C4-2B (cell line): ENCODE measurements around the gene CNGA3.
"Not testable (repeated sequence)": the region's sequence is repeated elsewhere in the genome, so short reads cannot be mapped to it uniquely, and the experiment has no call there.

Source experiments
- H3K27ac ChIP-seq: fragments of 450-650 bp; 2 replicates; pipeline ENCODE4 v1.5.1; 2017
- ZFX ChIP-seq: fragments of 450-650 bp; IDR thresholded peaks from 2 replicates; pipeline ENCODE4 v1.6.1; 2017
- TF ChIP-seq, protein P1 (sequence below): fragments of 450-650 bp; conservative IDR thresholded peaks from 2 replicates; pipeline ENCODE4 v1.5.1; 2017; ENCODE audit warnings: mild to moderate bottlenecking

Gene CNGA3

DNA sequence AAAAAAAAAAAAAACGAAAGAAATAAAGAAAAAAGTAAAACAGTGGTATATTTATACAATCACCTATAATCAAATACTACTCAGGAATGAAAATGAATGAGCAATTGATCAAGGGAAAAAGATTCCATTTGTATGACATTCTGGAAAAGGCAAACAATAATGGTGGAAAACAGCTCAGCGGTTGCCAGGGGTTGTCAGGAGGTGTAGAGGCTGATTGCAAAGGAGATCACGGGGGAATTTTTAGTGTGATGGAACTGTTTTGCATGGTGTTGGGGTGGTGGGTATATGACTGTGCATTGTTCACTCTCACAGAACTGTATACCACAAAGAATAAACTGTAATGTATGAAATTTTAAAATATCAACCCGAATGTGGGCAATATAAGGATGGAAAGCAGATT is 52.9 kb downstream of the CNGA3 start:
- TF ChIP-seq ZFX, result no peak
- TF ChIP-seq, protein P1, sequence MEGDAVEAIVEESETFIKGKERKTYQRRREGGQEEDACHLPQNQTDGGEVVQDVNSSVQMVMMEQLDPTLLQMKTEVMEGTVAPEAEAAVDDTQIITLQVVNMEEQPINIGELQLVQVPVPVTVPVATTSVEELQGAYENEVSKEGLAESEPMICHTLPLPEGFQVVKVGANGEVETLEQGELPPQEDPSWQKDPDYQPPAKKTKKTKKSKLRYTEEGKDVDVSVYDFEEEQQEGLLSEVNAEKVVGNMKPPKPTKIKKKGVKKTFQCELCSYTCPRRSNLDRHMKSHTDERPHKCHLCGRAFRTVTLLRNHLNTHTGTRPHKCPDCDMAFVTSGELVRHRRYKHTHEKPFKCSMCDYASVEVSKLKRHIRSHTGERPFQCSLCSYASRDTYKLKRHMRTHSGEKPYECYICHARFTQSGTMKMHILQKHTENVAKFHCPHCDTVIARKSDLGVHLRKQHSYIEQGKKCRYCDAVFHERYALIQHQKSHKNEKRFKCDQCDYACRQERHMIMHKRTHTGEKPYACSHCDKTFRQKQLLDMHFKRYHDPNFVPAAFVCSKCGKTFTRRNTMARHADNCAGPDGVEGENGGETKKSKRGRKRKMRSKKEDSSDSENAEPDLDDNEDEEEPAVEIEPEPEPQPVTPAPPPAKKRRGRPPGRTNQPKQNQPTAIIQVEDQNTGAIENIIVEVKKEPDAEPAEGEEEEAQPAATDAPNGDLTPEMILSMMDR, result no peak
- H3K27ac ChIP-seq, result no peak overlapping the region

DNA sequence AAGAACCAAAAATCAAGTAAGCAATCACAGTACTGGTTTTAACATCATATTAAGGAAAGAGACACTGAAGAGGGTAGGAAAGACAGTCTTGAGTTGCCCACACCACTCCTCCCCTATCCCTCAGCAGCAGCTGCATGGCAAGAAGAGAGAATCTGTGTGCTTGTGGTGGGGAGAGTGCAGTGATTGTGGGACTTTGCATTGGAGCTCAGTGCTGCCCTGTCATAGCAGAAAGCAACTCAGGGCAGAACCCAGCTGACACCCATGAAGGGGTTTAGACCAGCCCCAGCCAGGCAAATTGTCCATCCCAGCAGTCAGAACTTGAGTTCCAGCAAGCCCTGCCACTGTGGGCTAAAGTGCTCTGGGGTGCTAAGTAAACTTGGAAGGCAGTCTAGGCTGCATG is 57.6 kb downstream of the CNGA3 start:
- no peak overlapping the region for H3K27ac ChIP-seq
- TF ChIP-seq, protein P1, result no peak
- no peak for TF ChIP-seq ZFX

- no peak for TF ChIP-seq ZFX
- TF ChIP-seq, protein P1, result no peak
- no peak overlapping the region for H3K27ac ChIP-seq
Observed at GRCh38 chr2:98404556-98405250, 58.4 kb downstream of the CNGA3 start.

DNA sequence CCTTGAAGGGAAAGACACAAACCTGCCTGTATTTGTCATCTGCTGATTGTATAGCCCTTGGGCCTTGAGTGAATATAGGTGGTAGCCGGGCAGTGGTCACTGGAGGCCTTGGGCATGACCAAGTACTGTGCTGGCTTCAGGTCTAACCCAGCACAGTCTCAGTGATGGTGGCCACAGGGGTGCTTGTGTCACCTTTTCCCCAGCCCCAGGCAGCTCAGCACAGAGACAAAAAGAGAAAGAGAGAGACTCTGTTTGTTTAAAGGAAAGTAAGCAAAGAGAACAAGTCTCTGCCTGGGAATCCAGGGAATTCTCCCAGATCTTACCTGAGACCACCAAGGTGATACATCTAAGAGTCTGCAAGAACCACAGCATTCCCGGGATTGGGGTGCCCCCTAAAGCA is 59.0 kb downstream of the CNGA3 start:
- no peak overlapping the region for H3K27ac ChIP-seq
- TF ChIP-seq ZFX, result no peak
- TF ChIP-seq, protein P1, result no peak

DNA sequence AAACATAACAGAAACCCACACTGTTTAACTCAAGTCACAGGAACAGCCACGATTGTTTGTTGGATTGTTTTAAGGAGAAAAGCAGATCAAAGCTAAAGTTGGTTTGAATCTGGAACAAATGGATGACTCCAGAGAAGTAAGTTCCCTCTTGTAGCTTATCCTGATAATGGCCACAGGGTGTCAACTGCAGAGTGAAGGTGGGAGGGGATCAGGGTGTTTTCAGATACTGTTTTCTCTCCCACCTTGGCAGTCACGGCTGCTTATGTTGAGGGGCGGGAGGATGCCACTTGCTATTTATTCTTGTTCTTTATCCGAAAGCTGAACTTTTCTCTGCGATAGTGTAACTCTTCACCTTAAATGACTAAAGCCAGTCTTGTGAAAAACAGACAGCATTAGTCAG is 61.9 kb downstream of the CNGA3 start:
- TF ChIP-seq ZFX, result no peak

GRCh38 chr2:98412751-98413458 is 66.6 kb downstream of the CNGA3 start:
- no peak for TF ChIP-seq ZFX
- TF ChIP-seq, protein P1, result peak; percentile 74
- no peak overlapping the region for H3K27ac ChIP-seq

More for the DNA sequence above, 61.9 kb downstream of the CNGA3 start:
- no peak overlapping the region for H3K27ac ChIP-seq

GRCh38 chr2:98414246-98414645 is 68.0 kb downstream of the CNGA3 start:
- H3K27ac ChIP-seq, result not testable (repeated sequence)

DNA sequence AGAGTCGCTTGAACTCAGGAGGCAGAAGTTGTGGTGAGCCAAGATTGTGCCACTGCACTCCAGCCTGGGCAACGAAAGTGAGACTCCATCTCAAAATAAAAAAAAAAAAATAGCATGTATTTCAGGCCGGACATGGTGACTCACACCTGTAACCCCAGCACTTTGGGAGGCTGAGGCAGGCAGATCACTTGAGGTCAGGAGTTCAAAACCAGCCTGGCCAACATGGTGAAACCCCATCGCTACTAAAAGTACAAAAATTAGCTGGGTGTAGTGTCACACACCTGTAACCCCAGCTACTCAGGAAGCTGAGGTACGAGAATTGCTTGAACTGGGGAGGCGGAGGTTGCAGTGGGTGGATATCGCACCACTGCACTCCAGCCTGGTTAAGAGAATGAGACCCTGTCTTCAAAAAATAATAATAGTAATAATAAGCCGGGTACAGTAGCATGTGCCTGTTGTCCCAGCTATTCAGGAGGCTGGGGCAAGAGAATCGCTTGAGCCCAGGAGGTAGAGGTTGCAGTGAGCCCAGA is 69.5 kb downstream of the CNGA3 start:
- H3K27ac ChIP-seq, result not testable (repeated sequence)
